Prostate gland (tissue), 2 donors: ENCODE measurements around the gene CCDC88B.

Experiments used
- CTCF ChIP-seq, 4 experiments: fragments of 200-600 bp in 2 of 4; fragments of 450-650 bp in 2 of 4; sonication (generic) in 2 of 4; IDR thresholded peaks; 1 replicate in 3 of 4; 2 replicates in 1 of 4; pipeline ENCODE4 v1.5.1; 2016 to 2019; ENCODE audit warnings: antibody characterized with exemption in 4 of 4, mild to moderate bottlenecking in 2 of 4, moderate library complexity in 2 of 4
- POLR2A ChIP-seq: fragments of 450-650 bp; IDR thresholded peaks from one replicate; pipeline ENCODE4 v1.6.1; 2016; ENCODE audit warnings: antibody characterized with exemption, mild to moderate bottlenecking
- POLR2AphosphoS5 ChIP-seq: sonication (generic); formaldehyde crosslinking; IDR thresholded peaks from one replicate; pipeline ENCODE4 v1.6.1; 2017; ENCODE audit warnings: antibody characterized with exemption

- no peak for TF ChIP-seq POLR2AphosphoS5
- no peak for TF ChIP-seq CTCF (IDR thresholded peaks at IDR 0.05)
- no peak for TF ChIP-seq POLR2A
Measured at GRCh38 chr11:64361659-64362058, 21.7 kb downstream of the CCDC88B start.
